HG02610 (cell line): ENCODE measurements around the gene RAB36.
"Not testable (repeated sequence)": the region's sequence is repeated elsewhere in the genome, so short reads cannot be mapped to it uniquely, and the experiment has no call there.

ENCODE experiments used
- ATAC-seq: cut with Tn5 transposase; IDR thresholded peaks from one replicate; pipeline ENCODE4 v1.9.1; 2021; ENCODE audit warnings: mild to moderate bottlenecking, moderate library complexity; ENCODE audit not compliant: unreplicated experiment

Gene RAB36

DNA sequence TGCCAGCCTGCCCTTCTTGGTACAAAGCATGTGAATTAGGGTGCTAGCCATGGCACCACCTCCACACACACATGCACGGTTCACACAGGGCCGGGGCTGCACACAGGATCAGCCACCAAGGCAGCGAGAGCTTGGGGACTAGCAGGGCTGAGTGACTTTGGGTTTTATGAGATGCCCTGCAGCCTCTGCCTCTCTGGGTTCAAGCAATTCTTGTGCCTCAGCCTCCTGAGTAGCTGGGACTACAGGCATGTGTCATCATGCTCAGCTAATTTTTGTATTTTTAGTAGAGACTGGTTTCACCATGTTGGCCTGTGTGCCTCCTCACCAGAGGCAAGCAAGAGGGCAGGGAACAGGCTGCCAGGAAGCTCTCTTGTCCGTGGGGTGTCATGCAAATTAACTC, 8.3 kb upstream of the RAB36 start:
- not testable (repeated sequence) for ATAC-seq

DNA sequence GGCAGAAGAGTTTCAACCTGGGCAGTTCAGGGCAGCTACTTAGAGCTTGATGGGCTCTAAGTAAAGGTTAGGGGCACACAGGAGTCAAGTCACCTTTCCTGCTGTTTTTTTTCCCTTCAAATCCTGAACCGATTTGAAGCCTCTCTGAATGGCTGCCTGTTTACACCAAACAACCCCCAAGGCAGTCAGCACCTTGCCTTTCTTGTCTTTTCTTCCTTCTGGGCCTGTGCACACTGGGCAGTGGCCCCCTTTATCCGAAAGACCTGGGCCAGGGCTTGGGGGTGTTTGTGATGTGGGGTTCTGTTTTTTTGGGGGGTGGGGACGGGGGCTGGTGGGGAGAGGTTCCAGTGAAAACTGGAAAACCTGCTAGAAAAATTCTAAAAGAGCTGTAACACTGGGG, 7.8 kb upstream of the RAB36 start:
- ATAC-seq = no peak

DNA sequence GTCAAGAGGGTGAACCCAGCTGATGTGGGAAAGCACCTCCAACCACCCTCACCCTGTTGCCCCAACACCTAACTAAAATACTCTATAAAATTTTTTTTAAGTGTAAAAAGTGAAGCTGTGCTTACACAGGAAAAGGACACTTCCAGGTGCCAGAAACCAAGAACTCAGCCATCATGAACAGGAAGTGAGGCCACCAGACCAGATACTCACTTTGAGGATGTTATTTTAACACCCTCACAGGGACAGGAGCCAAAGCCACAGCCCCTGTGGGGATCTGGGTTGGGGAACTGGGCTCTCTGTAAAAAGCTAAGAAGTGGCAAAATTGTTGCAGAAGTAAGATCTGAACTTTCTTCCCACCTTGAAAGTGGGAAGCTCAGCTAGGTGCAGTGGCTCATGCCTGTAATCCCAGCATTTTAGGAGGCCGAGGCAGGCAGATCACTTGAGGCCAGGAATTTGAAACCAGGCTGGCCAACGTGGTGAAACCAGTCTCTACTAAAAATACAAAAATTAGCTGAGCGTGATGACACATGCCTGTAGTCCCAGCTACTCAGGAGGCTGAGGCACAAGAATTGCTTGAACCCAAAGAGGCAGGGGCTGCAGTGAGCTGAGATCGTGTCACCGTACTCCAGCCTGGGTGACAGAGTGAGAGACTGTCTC, 7.2 kb upstream of the RAB36 start:
- no peak for ATAC-seq

DNA sequence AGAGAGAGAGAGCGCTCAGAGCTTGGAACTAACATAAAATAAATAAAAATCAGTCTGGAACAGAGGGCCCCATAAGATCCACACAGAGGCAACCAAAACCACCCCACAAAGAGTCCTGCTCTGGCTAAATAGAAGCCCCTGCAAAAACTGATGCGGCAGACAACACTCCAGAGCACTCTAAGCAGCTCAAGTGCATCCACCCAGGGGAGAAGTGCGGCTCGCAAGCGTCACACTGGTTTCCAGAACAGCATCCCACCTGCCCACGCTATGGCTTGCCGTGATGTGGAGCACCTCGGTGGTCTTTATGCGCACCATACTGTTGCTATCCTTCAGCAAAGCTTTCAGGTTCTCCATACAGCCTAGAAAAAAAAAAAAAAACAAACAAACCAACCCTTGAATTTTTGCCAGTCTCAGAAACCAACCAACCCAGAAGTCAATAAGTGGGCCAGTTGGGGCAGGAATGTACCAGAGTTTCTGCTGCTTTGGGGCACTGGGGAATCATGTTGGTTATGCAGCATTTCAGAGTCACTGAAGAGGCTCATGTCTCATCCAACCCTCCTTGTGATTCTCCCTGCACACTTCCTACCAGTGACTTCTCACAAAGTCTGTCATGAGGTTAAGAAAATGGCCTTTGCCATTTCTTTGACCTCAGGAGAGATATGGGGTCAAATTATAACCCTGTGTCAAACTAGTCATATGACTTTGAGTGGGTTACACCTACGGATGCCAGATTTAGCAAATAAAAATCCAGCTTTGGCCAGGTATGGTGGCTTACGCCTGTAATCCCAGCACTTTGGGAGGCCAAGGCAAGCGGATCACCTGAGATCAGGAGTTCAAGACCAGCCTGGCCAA, 6.5 kb upstream of the RAB36 start:
- no peak for ATAC-seq

DNA sequence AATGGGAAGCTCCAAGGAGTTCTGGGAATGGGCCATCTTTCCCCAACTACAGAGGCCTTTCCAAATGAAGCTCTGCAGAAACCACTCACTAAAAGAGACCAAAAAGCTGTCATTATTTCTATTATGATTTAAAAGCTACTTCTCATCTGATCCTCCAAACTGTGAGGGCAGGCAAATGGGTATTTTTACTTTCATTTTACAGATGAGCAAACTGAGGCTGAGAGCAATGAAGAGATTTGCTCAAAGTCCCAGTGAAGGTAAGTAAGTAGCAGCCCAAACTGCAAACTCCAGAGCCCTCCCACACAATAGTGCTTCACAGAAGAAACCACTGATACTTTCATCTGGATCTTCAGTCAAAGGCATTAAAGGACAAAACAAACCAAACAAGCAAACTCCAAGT, 4.9 kb upstream of the RAB36 start:
- no peak for ATAC-seq

DNA sequence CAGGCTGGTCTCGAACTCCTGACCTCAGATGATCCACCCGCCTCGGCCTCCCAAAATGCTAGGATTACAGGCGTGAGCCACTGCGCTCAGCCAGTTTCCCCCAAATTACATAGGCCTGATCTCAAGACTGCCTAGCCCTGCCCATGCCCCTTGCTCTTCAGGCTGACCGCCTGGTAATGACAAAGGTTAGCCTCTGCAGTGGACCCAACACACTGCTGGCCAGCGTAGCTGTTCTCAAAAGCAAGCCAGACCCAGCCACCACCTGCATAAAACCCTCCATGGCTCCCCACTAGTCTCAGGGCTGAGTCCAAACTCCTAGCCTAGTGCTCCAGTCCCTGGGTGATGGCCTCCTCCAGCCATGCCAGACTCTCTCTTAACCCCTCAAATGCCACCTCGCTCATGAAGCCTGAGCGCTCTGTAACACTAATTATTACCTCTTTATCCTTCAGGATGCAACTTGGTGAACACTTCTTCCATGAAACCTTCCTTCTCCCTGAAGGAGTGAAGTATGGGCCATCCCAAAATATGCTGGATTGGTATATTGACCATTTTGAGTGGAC, 2.7 kb upstream of the RAB36 start:
- ATAC-seq = no peak

DNA sequence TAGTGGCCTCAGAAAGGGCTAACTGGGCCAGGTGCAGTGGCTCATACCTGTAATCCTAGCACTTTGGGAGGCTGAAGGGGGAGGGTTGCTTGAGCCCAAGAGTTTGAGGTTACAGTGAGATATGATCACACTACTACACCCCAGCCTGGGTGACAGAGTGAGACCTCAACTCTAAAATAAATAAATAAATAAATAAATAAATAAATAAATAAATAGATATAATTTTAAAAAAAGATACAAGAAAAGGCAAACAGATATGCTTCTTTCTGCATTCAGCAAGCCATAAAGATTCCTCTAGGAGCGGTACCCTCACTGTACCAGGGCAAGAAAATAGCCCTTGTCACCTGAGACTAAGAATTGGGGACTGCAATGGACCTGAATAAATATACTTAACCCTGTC, 2.2 kb upstream of the RAB36 start:
- ATAC-seq = no peak

DNA sequence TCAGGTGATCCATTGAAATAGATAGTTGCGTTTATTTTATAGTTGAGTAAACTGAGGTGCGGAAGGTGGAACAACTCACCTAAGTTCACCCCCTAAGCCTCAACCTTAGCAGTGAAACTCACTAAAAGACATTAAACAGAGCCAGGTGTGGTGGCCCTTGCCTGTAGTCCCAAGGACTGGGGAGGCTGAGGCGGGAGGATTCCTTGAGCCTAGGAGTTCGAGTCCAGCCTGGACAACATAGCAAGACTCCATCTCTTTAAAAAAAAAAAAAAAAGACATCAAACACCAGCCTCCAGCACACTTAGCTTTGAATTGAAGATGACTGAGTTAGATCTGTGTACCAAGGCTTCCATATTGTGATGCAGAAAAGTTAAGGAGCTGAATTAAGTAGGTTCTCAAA, 845 bp upstream of the RAB36 start:
- no peak for ATAC-seq

DNA sequence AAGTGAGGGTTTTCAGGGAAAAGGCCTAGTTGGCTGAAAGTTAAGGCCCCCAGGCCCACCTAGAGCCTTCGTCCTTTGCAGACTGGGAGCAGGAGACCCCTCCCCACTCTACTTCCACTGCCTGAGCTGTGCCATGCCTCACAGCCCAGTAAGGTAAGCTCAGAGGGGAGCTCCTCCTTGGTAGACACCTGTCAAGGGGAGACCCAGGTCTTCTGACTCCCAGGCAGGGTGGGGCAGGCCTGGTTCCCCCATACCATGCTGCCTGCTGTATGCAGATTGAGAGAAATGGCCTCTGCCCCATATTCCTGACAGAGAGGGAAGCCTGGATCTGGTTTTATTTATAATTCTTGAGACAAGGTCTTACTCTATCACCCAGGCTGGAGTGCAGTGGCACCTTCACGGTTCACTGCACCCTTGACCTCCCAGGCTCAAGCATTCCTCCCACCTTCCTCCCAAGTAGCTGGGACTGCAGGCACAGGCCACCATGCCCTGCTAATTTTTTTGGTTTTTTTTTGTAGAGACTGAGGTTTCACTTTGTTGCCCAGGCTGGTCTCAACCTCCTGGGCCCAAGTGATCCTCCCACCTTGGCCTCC, 697 bp downstream of the RAB36 start:
- no peak for ATAC-seq

DNA sequence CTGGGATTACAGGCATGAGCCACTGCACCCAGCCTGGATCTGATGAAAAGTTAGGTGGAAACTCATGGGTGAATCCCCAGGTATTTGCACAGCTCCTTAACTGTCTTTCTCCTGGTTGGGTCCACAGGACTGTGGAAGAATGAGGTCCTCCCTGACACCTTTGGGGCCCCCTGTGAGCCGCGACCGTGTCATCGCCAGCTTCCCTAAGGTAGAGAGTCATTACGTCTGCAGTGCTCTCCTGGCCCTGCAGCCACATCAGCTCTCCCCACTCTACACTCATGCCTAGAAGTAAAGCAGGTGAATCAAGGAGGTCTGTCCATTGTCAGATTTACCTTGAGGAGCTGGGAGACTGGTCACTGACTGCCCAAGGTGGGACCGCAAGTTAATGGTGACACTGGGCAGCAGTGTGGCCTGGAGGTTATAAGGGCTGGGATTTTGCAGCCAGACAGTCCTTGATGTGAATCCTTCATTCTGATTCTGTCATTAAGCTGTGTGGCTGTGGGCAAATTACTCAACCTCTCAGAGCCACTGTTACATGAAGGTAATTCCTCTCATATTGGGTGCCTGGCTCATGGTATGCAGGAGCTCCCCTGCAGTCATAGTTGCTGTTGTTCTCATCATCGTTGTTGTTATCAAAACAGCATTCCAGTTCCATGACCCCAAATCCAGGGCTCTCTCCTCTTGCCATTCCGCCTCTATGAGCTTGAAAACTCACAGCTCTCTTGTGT, 1.4 kb downstream of the RAB36 start:
- ATAC-seq = no peak

DNA sequence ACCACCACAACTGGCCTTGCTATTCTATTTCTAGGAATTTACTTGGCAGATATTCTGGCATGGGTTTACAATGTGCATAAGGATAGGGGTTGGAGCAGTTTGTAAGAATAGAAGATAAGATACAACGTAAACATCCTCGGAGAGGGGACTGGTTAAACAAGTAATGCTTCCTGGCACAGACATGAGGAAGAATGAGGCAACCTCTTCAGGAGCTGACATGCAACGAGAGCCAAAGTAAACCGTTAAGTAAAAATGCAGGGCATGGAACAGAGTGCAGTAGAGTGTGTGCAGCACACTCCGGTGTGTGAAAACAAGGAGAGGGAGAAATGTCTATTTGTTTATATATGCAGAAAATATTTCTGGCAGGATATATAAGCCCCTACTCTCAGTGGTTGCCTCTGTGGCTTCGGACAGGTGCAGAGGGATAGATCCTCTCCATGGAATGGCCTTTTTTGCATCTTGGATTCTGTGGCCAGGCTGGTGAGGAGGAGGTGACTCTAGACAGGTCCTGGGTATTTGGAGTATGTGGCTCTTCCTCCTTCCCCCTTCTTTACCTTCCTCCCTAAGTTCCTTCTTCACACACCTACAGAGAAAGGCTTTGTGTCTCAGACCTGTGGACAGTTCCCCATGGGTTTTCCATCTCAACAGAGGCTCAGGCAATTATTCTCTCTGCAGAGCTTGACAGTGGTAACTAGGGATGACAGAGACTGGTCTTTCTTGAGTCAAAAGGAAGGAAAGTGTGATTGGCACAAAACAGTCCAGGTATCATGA, 2.5 kb downstream of the RAB36 start:
- ATAC-seq = no peak

DNA sequence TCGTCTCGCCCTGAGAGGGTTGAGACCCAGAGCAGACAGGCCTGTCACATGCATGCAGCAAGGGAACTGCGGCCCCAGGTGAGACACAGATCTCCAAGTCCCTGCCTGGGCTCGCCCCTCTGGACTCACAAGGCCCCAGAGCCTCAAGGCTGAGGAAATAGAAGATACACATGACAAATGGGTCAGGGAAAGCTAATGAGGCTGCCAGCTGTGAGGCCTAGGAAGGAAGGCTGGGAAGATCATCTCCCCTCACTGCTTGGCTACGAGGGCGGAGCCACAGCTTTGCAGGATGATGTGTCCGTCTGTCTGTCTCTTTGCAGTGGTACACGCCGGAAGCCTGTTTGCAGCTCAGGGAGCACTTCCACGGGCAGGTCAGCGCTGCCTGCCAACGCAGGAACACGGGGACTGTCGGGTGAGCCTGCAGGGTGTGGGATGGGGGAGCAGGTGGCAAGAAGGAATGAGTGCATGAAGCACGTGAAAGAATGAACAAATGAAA, 4.5 kb downstream of the RAB36 start:
- no peak for ATAC-seq

DNA sequence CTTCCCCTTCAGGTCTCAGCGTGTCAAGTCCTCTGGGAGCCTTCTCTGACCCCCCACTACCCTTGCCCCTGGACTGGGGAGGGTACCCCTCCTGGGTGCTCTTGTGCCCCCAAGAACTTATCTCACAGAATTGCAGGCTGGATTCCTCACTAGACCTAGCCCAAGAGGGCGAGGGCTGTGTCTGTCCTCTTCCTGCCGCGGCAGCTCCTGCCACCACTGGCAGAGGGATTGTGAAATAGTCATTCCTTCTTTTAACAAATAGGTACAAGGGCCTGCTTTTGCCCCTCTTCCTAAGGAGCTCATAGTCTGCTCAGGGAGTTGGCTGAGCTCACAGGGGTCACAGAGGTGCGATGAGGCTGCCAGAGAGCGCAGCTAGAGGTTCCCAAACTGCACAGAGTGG, 5.5 kb downstream of the RAB36 start:
- no peak for ATAC-seq

DNA sequence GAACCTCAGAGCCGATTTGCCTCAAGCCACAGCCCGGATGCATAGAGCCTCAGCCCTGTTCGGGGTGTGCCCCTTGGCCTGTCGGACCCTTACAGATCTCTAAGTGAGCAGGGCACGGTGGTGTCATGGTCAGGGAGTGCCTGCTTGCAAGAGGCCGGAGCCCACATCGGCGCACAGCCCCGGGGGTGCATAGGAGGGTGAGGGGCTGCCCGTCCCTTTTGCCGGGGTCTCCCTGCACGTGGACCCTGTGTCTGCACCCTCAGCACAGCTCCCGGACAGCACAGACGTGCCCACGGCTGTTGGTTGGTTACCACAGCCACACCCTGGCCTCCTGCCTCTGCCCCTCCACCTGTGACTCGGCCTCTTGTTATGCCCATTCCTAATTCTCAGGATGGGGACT, 6.5 kb downstream of the RAB36 start:
- no peak for ATAC-seq

DNA sequence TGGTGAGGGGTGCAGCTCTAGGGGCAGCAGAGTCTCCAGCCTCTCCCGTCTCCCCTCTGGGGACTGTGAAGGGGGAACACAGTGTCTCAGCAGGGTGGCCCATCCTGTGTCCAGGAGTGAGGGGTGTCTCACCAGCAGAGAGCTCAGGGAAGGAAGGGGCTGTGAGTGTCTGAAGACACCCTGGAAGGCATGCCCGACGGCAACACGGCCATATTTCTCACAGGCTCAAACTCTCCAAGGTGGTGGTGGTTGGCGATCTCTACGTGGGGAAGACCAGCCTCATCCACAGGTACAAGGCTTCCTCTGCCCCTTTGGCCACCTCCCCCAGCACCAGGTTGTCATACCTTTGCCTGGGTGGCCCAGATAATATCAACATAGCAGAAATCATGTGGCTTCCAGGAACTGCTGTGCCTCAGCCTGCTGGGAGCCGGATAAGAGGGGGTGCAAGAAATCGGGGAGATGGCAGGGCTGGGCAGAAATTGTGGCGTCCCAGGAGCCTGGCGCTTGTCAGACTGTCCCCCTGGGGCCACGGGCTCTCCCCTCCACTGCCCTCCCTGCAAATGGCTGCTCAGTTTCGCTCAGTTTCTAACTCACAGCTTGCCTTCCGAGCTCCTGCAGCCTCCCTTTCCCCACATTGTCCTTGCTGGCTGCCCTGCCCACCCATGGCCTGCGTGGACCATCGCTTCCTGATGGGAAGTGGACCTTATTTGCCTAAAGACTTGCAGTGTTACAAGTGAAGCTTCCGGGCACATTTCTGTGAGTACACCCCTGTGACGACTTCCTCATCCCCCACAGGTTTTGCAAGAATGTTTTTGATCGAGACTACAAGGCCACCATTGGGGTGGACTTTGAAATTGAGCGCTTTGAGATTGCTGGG, 7.2 kb downstream of the RAB36 start:
- ATAC-seq = no peak

DNA sequence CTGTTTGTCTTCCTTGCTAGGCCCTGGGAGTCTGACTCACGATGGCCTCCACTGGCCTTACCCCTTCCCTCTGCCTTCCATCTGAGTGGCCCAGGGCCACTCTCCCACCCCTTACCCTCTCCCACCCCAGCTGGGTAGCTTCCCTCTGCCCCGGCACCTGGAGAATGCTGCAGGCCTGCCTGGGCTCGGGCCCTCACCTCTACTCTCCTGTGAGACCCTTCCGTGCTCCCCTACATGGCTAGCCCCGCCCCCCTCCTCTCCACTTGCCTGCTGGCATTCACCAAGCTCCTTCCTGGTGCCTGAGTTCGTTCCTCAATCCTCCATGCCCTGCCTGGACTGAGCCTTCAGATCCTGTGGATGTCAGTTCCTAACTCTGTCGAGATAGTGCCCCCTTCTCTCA, 8.7 kb downstream of the RAB36 start:
- no peak for ATAC-seq

DNA sequence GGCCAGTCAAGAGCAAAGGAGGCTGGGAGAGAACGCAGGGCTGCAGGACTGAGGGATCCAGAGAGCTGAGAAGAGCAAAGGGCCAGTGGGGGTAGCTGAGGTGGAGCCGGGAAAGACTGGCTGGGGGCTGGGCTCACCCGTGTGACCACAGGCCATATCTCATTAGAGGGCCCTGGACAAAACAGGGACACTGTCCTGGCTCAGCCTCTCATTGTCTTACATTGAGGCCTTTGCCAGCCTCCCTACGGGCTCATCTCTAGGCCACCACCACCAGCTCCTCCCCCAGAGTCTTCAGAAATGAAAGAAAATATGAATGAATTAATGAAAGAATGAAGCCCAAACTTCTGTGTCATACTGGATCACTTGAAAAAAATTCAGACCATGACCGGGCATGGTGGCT, 9.2 kb downstream of the RAB36 start:
- ATAC-seq = no peak

DNA sequence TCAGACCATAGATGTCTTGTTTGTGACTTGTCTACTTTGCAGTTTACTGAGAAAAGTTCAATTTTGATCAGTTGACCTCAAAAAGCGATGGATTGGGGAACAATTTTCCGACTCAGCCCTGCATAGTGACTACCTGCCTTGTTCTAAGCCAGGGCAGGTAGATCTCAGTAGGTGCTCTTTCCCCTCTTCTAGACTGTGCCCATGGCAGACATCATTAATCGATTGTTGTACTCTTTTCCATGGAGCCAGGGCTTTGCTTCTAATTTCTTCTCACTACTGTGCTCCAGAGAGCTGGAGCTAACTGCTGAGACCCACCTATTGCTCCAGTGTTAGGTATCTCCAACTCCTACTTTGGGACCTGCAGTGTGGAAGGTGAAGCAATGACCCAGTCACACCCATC, 9.9 kb downstream of the RAB36 start:
- ATAC-seq = no peak

DNA sequence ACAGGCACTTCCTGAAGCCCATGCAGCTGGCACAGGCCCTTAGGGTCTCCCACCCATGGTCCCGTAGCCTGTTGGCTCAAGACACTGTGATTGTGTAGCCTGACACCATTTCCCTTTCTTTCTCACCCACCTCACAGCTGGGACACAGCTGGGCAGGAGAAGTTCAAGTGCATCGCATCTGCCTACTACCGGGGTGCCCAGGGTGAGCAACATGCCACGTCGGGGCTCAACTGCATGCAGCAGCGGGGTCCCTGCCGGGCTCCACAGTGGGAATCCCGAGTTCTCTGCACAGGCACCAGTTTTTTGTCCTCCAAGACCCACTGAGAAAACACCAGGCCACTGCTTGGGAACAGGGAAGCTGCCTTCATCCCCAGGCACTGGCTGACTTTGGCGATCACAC, 10.6 kb downstream of the RAB36 start:
- no peak for ATAC-seq
